Brain pericyte (primary cell): Measurements from ENCODE around the gene DLGAP4.

Experiments
- DNase-seq: peaks from one replicate; pipeline ENCODE4 v3.0.0-alpha.2; 2012; ENCODE audit warnings: low read depth, low spot score

DLGAP4 gene

GRCh38 chr20:36320898-36321695, 15.0 kb downstream of the DLGAP4 start:
- no peak for DNase-seq

GRCh38 chr20:36322131-36322530, 16.0 kb downstream of the DLGAP4 start:
- no peak for DNase-seq

GRCh38 chr20:36330091-36330490, 24.0 kb downstream of the DLGAP4 start:
- no peak for DNase-seq

- DNase-seq, result no peak
These were observed 25.1 kb downstream of the DLGAP4 start for GRCh38 chr20:36331209-36331608.

- no peak for DNase-seq
These were observed 27.7 kb downstream of the DLGAP4 start for GRCh38 chr20:36333841-36334240.

GRCh38 chr20:36334281-36335205, 28.4 kb downstream of the DLGAP4 start:
- DNase-seq, result no peak

- no peak for DNase-seq
These were observed 29.2 kb downstream of the DLGAP4 start for GRCh38 chr20:36335206-36335870.

GRCh38 chr20:36336204-36336603, 30.1 kb downstream of the DLGAP4 start:
- DNase-seq, result no peak

- DNase-seq, result no peak
These were observed 31.0 kb downstream of the DLGAP4 start for GRCh38 chr20:36336954-36337704.

GRCh38 chr20:36337886-36338285, 31.7 kb downstream of the DLGAP4 start:
- no peak for DNase-seq

- no peak for DNase-seq
These were observed 33.8 kb downstream of the DLGAP4 start for GRCh38 chr20:36339646-36340592.

GRCh38 chr20:36340593-36340990, 34.5 kb downstream of the DLGAP4 start:
- no peak for DNase-seq

- DNase-seq, result no peak
These were observed 35.3 kb downstream of the DLGAP4 start for GRCh38 chr20:36341331-36342020.

GRCh38 chr20:36342331-36343120, 36.4 kb downstream of the DLGAP4 start:
- DNase-seq, result no peak

GRCh38 chr20:36343641-36344040, 37.5 kb downstream of the DLGAP4 start:
- no peak for DNase-seq

- DNase-seq, result no peak
These were observed 38.5 kb downstream of the DLGAP4 start for GRCh38 chr20:36344517-36345132.

GRCh38 chr20:36346256-36346655, 40.1 kb downstream of the DLGAP4 start:
- no peak for DNase-seq
